ENCODE data around the gene NEGR1.

Gene NEGR1

GRCh38 chr1:71414179-71414578 lies 868.2 kb downstream of the NEGR1 start:
- Histone ChIP-seq H3K9me3 (ENCODE audit: control insufficient read depth, low read length) (no peaks in the 10 kb centered on the region), H3K4me1 (ENCODE audit: control insufficient read depth, insufficient read depth, low read length, poor library complexity, severe bottlenecking) (no peaks in the 10 kb centered on the region), H3K36me3 (ENCODE audit: control insufficient read depth, insufficient read depth, low read length) (no peaks in the 10 kb centered on the region), H3K27ac (ENCODE audit: insufficient read depth, low read length, poor library complexity, severe bottlenecking) (no peak overlapping the region), H3K27me3 (replicated peaks; ENCODE audit: control insufficient read depth, insufficient read depth, low read length, poor library complexity, severe bottlenecking) (no peaks in the 10 kb centered on the region), H3K4me3 (ENCODE audit: insufficient read depth, low read depth, low read length, poor library complexity, severe bottlenecking) (no peak overlapping the region)
- no peak for DNase-seq

- H3K4me1 ChIP-seq (ENCODE audit: control insufficient read depth, insufficient read depth, low read length, poor library complexity, severe bottlenecking) = no peaks in the 10 kb centered on the region
- no peaks in the 10 kb centered on the region for H3K36me3 ChIP-seq (ENCODE audit: control insufficient read depth, insufficient read depth, low read length)
- H3K27me3 ChIP-seq (replicated peaks; ENCODE audit: control insufficient read depth, insufficient read depth, low read length, poor library complexity, severe bottlenecking) = no peaks in the 10 kb centered on the region
- no peaks in the 10 kb centered on the region for H3K9me3 ChIP-seq (ENCODE audit: control insufficient read depth, low read length)
- no peak for DNase-seq
- no peak overlapping the region for H3K27ac ChIP-seq (ENCODE audit: insufficient read depth, low read length, poor library complexity, severe bottlenecking)
- no peak overlapping the region for H3K4me3 ChIP-seq (ENCODE audit: insufficient read depth, low read depth, low read length, poor library complexity, severe bottlenecking)
Measured at GRCh38 chr1:71413441-71414175, 868.7 kb downstream of the NEGR1 start.

- Histone ChIP-seq H3K36me3 (ENCODE audit: control insufficient read depth, insufficient read depth, low read length) (no peaks in the 10 kb centered on the region), H3K4me1 (ENCODE audit: control insufficient read depth, insufficient read depth, low read length, poor library complexity, severe bottlenecking) (no peaks in the 10 kb centered on the region), H3K27ac (ENCODE audit: insufficient read depth, low read length, poor library complexity, severe bottlenecking) (no peak overlapping the region), H3K4me3 (ENCODE audit: insufficient read depth, low read depth, low read length, poor library complexity, severe bottlenecking) (no peak overlapping the region), H3K9me3 (ENCODE audit: control insufficient read depth, low read length) (no peaks in the 10 kb centered on the region), H3K27me3 (replicated peaks; ENCODE audit: control insufficient read depth, insufficient read depth, low read length, poor library complexity, severe bottlenecking) (no peaks in the 10 kb centered on the region)
- DNase-seq = no peak
Measured at GRCh38 chr1:71400050-71400449, 882.3 kb downstream of the NEGR1 start.

- Histone ChIP-seq H3K36me3 (ENCODE audit: control insufficient read depth, insufficient read depth, low read length) (no peaks in the 10 kb centered on the region), H3K9me3 (ENCODE audit: control insufficient read depth, low read length) (no peaks in the 10 kb centered on the region), H3K27me3 (replicated peaks; ENCODE audit: control insufficient read depth, insufficient read depth, low read length, poor library complexity, severe bottlenecking) (no peaks in the 10 kb centered on the region), H3K4me1 (ENCODE audit: control insufficient read depth, insufficient read depth, low read length, poor library complexity, severe bottlenecking) (no peaks in the 10 kb centered on the region), H3K4me3 (ENCODE audit: insufficient read depth, low read depth, low read length, poor library complexity, severe bottlenecking) (no peak overlapping the region), H3K27ac (ENCODE audit: insufficient read depth, low read length, poor library complexity, severe bottlenecking) (no peak overlapping the region)
- DNase-seq = no peak
Measured at GRCh38 chr1:71399594-71399993, 882.7 kb downstream of the NEGR1 start.

GRCh38 chr1:71393301-71393700 lies 889.0 kb downstream of the NEGR1 start:
- no peak overlapping the region for H3K4me3 ChIP-seq (ENCODE audit: insufficient read depth, low read depth, low read length, poor library complexity, severe bottlenecking)
- H3K27ac ChIP-seq (ENCODE audit: insufficient read depth, low read length, poor library complexity, severe bottlenecking) = no peak overlapping the region
- DNase-seq = no peak
- no peaks in the 10 kb centered on the region for H3K4me1 ChIP-seq (ENCODE audit: control insufficient read depth, insufficient read depth, low read length, poor library complexity, severe bottlenecking)
- no peaks in the 10 kb centered on the region for H3K9me3 ChIP-seq (ENCODE audit: control insufficient read depth, low read length)
- H3K27me3 ChIP-seq (replicated peaks; ENCODE audit: control insufficient read depth, insufficient read depth, low read length, poor library complexity, severe bottlenecking) = no peaks in the 10 kb centered on the region
- no peaks in the 10 kb centered on the region for H3K36me3 ChIP-seq (ENCODE audit: control insufficient read depth, insufficient read depth, low read length)

GRCh38 chr1:71390518-71390917 lies 891.8 kb downstream of the NEGR1 start:
- no peaks in the 10 kb centered on the region for H3K4me1 ChIP-seq (ENCODE audit: control insufficient read depth, insufficient read depth, low read length, poor library complexity, severe bottlenecking)
- no peaks in the 10 kb centered on the region for H3K9me3 ChIP-seq (ENCODE audit: control insufficient read depth, low read length)
- H3K27ac ChIP-seq (ENCODE audit: insufficient read depth, low read length, poor library complexity, severe bottlenecking) = no peak overlapping the region
- H3K4me3 ChIP-seq (ENCODE audit: insufficient read depth, low read depth, low read length, poor library complexity, severe bottlenecking) = no peak overlapping the region
- H3K27me3 ChIP-seq (replicated peaks; ENCODE audit: control insufficient read depth, insufficient read depth, low read length, poor library complexity, severe bottlenecking) = no peaks in the 10 kb centered on the region
- DNase-seq = no peak
- no peaks in the 10 kb centered on the region for H3K36me3 ChIP-seq (ENCODE audit: control insufficient read depth, insufficient read depth, low read length)

- H3K27me3 ChIP-seq (replicated peaks; ENCODE audit: control insufficient read depth, insufficient read depth, low read length, poor library complexity, severe bottlenecking) = no peaks in the 10 kb centered on the region
- H3K4me3 ChIP-seq (ENCODE audit: insufficient read depth, low read depth, low read length, poor library complexity, severe bottlenecking) = no peak overlapping the region
- H3K4me1 ChIP-seq (ENCODE audit: control insufficient read depth, insufficient read depth, low read length, poor library complexity, severe bottlenecking) = no peaks in the 10 kb centered on the region
- no peak overlapping the region for H3K27ac ChIP-seq (ENCODE audit: insufficient read depth, low read length, poor library complexity, severe bottlenecking)
- H3K9me3 ChIP-seq (ENCODE audit: control insufficient read depth, low read length) = no peaks in the 10 kb centered on the region
- H3K36me3 ChIP-seq (ENCODE audit: control insufficient read depth, insufficient read depth, low read length) = no peaks in the 10 kb centered on the region
- no peak for DNase-seq
Measured at GRCh38 chr1:71377886-71378285, 904.5 kb downstream of the NEGR1 start.

GRCh38 chr1:71372496-71372895 lies 909.8 kb downstream of the NEGR1 start:
- Histone ChIP-seq H3K36me3 (ENCODE audit: control insufficient read depth, insufficient read depth, low read length) (no peaks in the 10 kb centered on the region), H3K4me1 (ENCODE audit: control insufficient read depth, insufficient read depth, low read length, poor library complexity, severe bottlenecking) (no peaks in the 10 kb centered on the region), H3K4me3 (ENCODE audit: insufficient read depth, low read depth, low read length, poor library complexity, severe bottlenecking) (no peak overlapping the region), H3K27me3 (replicated peaks; ENCODE audit: control insufficient read depth, insufficient read depth, low read length, poor library complexity, severe bottlenecking) (no peaks in the 10 kb centered on the region), H3K27ac (ENCODE audit: insufficient read depth, low read length, poor library complexity, severe bottlenecking) (no peak overlapping the region), H3K9me3 (ENCODE audit: control insufficient read depth, low read length) (no peaks in the 10 kb centered on the region)
- DNase-seq = no peak

GRCh38 chr1:71371581-71371980 lies 910.8 kb downstream of the NEGR1 start:
- no peaks in the 10 kb centered on the region for H3K9me3 ChIP-seq (ENCODE audit: control insufficient read depth, low read length)
- H3K27me3 ChIP-seq (replicated peaks; ENCODE audit: control insufficient read depth, insufficient read depth, low read length, poor library complexity, severe bottlenecking) = no peaks in the 10 kb centered on the region
- no peaks in the 10 kb centered on the region for H3K4me1 ChIP-seq (ENCODE audit: control insufficient read depth, insufficient read depth, low read length, poor library complexity, severe bottlenecking)
- H3K36me3 ChIP-seq (ENCODE audit: control insufficient read depth, insufficient read depth, low read length) = no peaks in the 10 kb centered on the region
- H3K27ac ChIP-seq (ENCODE audit: insufficient read depth, low read length, poor library complexity, severe bottlenecking) = no peak overlapping the region
- DNase-seq = no peak
- H3K4me3 ChIP-seq (ENCODE audit: insufficient read depth, low read depth, low read length, poor library complexity, severe bottlenecking) = no peak overlapping the region

- Histone ChIP-seq H3K4me3 (ENCODE audit: insufficient read depth, low read depth, low read length, poor library complexity, severe bottlenecking) (no peak overlapping the region), H3K4me1 (ENCODE audit: control insufficient read depth, insufficient read depth, low read length, poor library complexity, severe bottlenecking) (no peaks in the 10 kb centered on the region), H3K27me3 (replicated peaks; ENCODE audit: control insufficient read depth, insufficient read depth, low read length, poor library complexity, severe bottlenecking) (no peaks in the 10 kb centered on the region), H3K27ac (ENCODE audit: insufficient read depth, low read length, poor library complexity, severe bottlenecking) (no peak overlapping the region), H3K36me3 (ENCODE audit: control insufficient read depth, insufficient read depth, low read length) (no peaks in the 10 kb centered on the region), H3K9me3 (ENCODE audit: control insufficient read depth, low read length) (no peaks in the 10 kb centered on the region)
- no peak for DNase-seq
Measured at GRCh38 chr1:71364236-71364635, 918.1 kb downstream of the NEGR1 start.

All from effector memory CD4-positive, alpha-beta T cell (primary cell).